C4-2B (cell line): ENCODE results near the gene ELFN1.

Experiments used
- CTCF ChIP-seq: fragments of 450-650 bp; conservative IDR thresholded peaks from 2 replicates; pipeline ENCODE4 v1.5.1; 2017; ENCODE audit warnings: mild to moderate bottlenecking
- ZFX ChIP-seq: fragments of 450-650 bp; IDR thresholded peaks from 2 replicates; pipeline ENCODE4 v1.6.1; 2017

- TF ChIP-seq CTCF, result no peak
- TF ChIP-seq ZFX, result no peak
These were observed 15.2 kb upstream of the ELFN1 start for GRCh38 chr7:1654738-1655475.
